Colon (tissue), 2 donors: ENCODE data around the gene RNF207.

ENCODE experiments used
- FAIRE-seq: peaks from 2 replicates; lab custom pipeline; 2012; peaks lifted over from hg19 to GRCh38; lab: Jason Lieb, UNC
- donor health status: control.
- donor health status: control.

The RNF207 gene

GRCh38 chr1:6234502-6235295 is 28.8 kb downstream of the RNF207 start:
- no peak for FAIRE-seq

GRCh38 chr1:6235296-6235677 is 29.4 kb downstream of the RNF207 start:
- FAIRE-seq: no peak

GRCh38 chr1:6237093-6237492 is 31.2 kb downstream of the RNF207 start:
- FAIRE-seq: no peak

GRCh38 chr1:6239213-6239752 is 33.4 kb downstream of the RNF207 start:
- no peak for FAIRE-seq

GRCh38 chr1:6239950-6240768 is 34.2 kb downstream of the RNF207 start:
- FAIRE-seq: no peak

- no peak for FAIRE-seq
Measured at GRCh38 chr1:6241107-6241886, 35.4 kb downstream of the RNF207 start.

GRCh38 chr1:6241887-6242740 is 36.2 kb downstream of the RNF207 start:
- FAIRE-seq: no peak

GRCh38 chr1:6243053-6243834 is 37.3 kb downstream of the RNF207 start:
- no peak for FAIRE-seq

GRCh38 chr1:6243993-6244392 is 38.1 kb downstream of the RNF207 start, which contains the start of gene HES3:
Gene HES3, plus strand, starts transcription at chr1:6244179. Its CDS starts 187 bp downstream, at chr1:6244366.
- FAIRE-seq: no peak

- FAIRE-seq: no peak
Measured at GRCh38 chr1:6244401-6245049, 38.6 kb downstream of the RNF207 start.

GRCh38 chr1:6245086-6245868 is 39.4 kb downstream of the RNF207 start:
- no peak for FAIRE-seq

GRCh38 chr1:6245869-6246496 is 40.1 kb downstream of the RNF207 start:
- FAIRE-seq: no peak

GRCh38 chr1:6246497-6247467 is 40.9 kb downstream of the RNF207 start:
- no peak for FAIRE-seq

- no peak for FAIRE-seq
Measured at GRCh38 chr1:6247651-6248050, 41.7 kb downstream of the RNF207 start.

- no peak for FAIRE-seq
Measured at GRCh38 chr1:6248161-6248776, 42.4 kb downstream of the RNF207 start.

GRCh38 chr1:6248932-6249738 is 43.2 kb downstream of the RNF207 start:
- FAIRE-seq: no peak
